H1 (cell line): Measurements from ENCODE around the gene PITPNC1. TPM values are rescaled to one million over a fixed set of nuclear protein-coding genes. Genes with fewer than 3 reads are reported as not detected.

Experiments
- CTCF ChIA-PET: fragments of 300-600 bp; sonication (Branson Sonifier 250); formaldehyde crosslinking; loops from one replicate; lab custom pipeline; 2021; ENCODE audit not compliant: partially characterized antibody; lab: Charles Lee
- POLR2A ChIA-PET: fragments of 300-600 bp; sonication (Branson Sonifier 250); formaldehyde crosslinking; loops from one replicate; lab custom pipeline; 2021; ENCODE audit warnings: inconsistent platforms; ENCODE audit not compliant: partially characterized antibody; lab: Charles Lee
- DNase-seq, 2 experiments: peaks; one replicate each; pipeline versions ENCODE4 v3.0.0 to v3.0.0-alpha.2; 2010 to 2022; ENCODE audit warnings: low spot score in 2 of 2, low read depth in 1 of 2, mixed read lengths in 1 of 2
- FAIRE-seq: peaks from 2 replicates; lab custom pipeline; 2011; peaks lifted over from hg19 to GRCh38; lab: Jason Lieb, UNC
- H2AFZ ChIP-seq: 2 replicates; pipeline ENCODE4 v1.8.1; 2012; ENCODE audit warnings: low read length, inconsistent platforms
- H2AK5ac ChIP-seq: 2 replicates; pipeline ENCODE4 v1.6.1; 2013; ENCODE audit warnings: low read depth, low read length
- H2BK120ac ChIP-seq: replicated peaks from 2 replicates; pipeline ENCODE3; 2013; ENCODE audit warnings: low read depth, low read length, inconsistent platforms
- H2BK12ac ChIP-seq: 2 replicates; pipeline ENCODE4 v1.6.1; 2013; ENCODE audit warnings: low read depth, low read length
- H2BK15ac ChIP-seq: 2 replicates; pipeline ENCODE4 v1.6.1; 2013; ENCODE audit warnings: low read length
- H2BK20ac ChIP-seq: 2 replicates; pipeline ENCODE4 v1.6.1; 2013; ENCODE audit warnings: low read length
- H2BK5ac ChIP-seq: 2 replicates; pipeline ENCODE4 v1.6.1; 2013; ENCODE audit warnings: low read depth, low read length
- H3K14ac ChIP-seq: 2 replicates; pipeline ENCODE4 v1.6.1; 2013; ENCODE audit warnings: inconsistent platforms; ENCODE audit not compliant: insufficient read length
- H3K18ac ChIP-seq: 2 replicates; pipeline ENCODE4 v1.6.1; 2013; ENCODE audit warnings: low read length; ENCODE audit errors: extremely low read depth
- H3K23ac ChIP-seq: 2 replicates; pipeline ENCODE4 v1.6.1; 2013; ENCODE audit warnings: inconsistent platforms; ENCODE audit not compliant: insufficient read length
- H3K23me2 ChIP-seq: 2 replicates; pipeline ENCODE4 v1.6.1; 2013; ENCODE audit warnings: low read depth, low read length
- H3K27ac ChIP-seq: 2 replicates; pipeline ENCODE4 v1.6.1; 2011; ENCODE audit warnings: low read depth, low read length, inconsistent platforms
- H3K27me3 ChIP-seq, 4 experiments: replicated peaks in 1 of 4; 1 replicate in 1 of 4; 2 replicates in 3 of 4; pipeline versions ENCODE4 v1.6.1 to v1.8.1; 2011 to 2013; ENCODE audit warnings: low read length in 3 of 4, mild to moderate bottlenecking in 3 of 4, inconsistent platforms in 2 of 4, mixed read lengths in 2 of 4, moderate library complexity in 1 of 4; ENCODE audit not compliant: control insufficient read depth in 3 of 4, insufficient read depth in 3 of 4; ENCODE audit errors: extremely low read depth in 1 of 4
- H3K36me3 ChIP-seq, 4 experiments: 2 replicates each; pipeline versions ENCODE4 v1.6.1 to v1.8.1; 2011 to 2013; ENCODE audit warnings: mild to moderate bottlenecking in 4 of 4, low read length in 3 of 4, moderate library complexity in 2 of 4, control low read depth in 1 of 4, inconsistent platforms in 1 of 4; ENCODE audit not compliant: insufficient read depth in 4 of 4, control insufficient read depth in 2 of 4
- H3K4ac ChIP-seq: replicated peaks from 2 replicates; pipeline ENCODE3; 2013; ENCODE audit warnings: low read length, low read depth, mixed read lengths, inconsistent platforms; ENCODE audit not compliant: insufficient read length
- H3K4me1 ChIP-seq, 4 experiments: replicated peaks in 1 of 4; 1 replicate in 1 of 4; 2 replicates in 3 of 4; pipeline versions ENCODE4 v1.6.1 to v1.8.1; 2011 to 2013; ENCODE audit warnings: low read length in 3 of 4, inconsistent platforms in 2 of 4, mixed read lengths in 1 of 4; ENCODE audit not compliant: insufficient read depth in 4 of 4, control insufficient read depth in 3 of 4
- H3K4me2 ChIP-seq, 2 experiments: 2 replicates each; pipeline versions ENCODE4 v1.6.1 to v1.8.1; 2011 to 2013; ENCODE audit warnings: low read depth in 2 of 2, low read length in 2 of 2, control low read depth in 1 of 2, inconsistent platforms in 1 of 2, mild to moderate bottlenecking in 1 of 2; ENCODE audit not compliant: insufficient read depth in 1 of 2
- H3K4me3 ChIP-seq, 4 experiments: fragments of 200-600, 300-600 bp in 1 of 4; sonication (generic), shearing (Covaris generic), sonication (Bioruptor Twin) in 1 of 4; 2 replicates each; pipeline versions ENCODE4 v1.5.1 to v1.8.1; 2011 to 2016; ENCODE audit warnings: low read length in 4 of 4, low read depth in 3 of 4, control low read depth in 2 of 4, inconsistent platforms in 2 of 4, mild to moderate bottlenecking in 2 of 4, mixed read lengths in 1 of 4, moderate library complexity in 1 of 4; ENCODE audit not compliant: insufficient read depth in 2 of 4; ENCODE audit errors: extremely low read depth in 1 of 4
- H3K56ac ChIP-seq: replicated peaks from 2 replicates; pipeline ENCODE3; 2013; ENCODE audit warnings: low read depth, mild to moderate bottlenecking, mixed read lengths, low read length, inconsistent platforms; ENCODE audit not compliant: insufficient read length
- H3K79me1 ChIP-seq: 2 replicates; pipeline ENCODE4 v1.6.1; 2013; ENCODE audit warnings: low read depth, low read length, control low read depth
- H3K79me2 ChIP-seq, 2 experiments: 2 replicates each; pipeline versions ENCODE4 v1.6.1 to v1.8.1; 2012 to 2013; ENCODE audit warnings: low read length in 2 of 2, mild to moderate bottlenecking in 2 of 2, inconsistent platforms in 1 of 2; ENCODE audit not compliant: insufficient read depth in 2 of 2, control insufficient read depth in 1 of 2
- H3K9ac ChIP-seq, 4 experiments: replicated peaks in 1 of 4; 1 replicate in 1 of 4; 2 replicates in 3 of 4; pipeline versions ENCODE4 v1.6.1 to v1.8.1; 2011 to 2013; ENCODE audit warnings: low read depth in 3 of 4, low read length in 3 of 4, control low read depth in 2 of 4, mild to moderate bottlenecking in 2 of 4, moderate library complexity in 2 of 4, inconsistent platforms in 1 of 4; ENCODE audit errors: extremely low read depth in 1 of 4
- H3K9me3 ChIP-seq, 2 experiments: 2 replicates each; pipeline versions ENCODE4 v1.6.1 to v1.8.1; 2012 to 2013; ENCODE audit warnings: mild to moderate bottlenecking in 2 of 2, moderate library complexity in 2 of 2, control low read depth in 1 of 2, inconsistent platforms in 1 of 2, low read depth in 1 of 2, low read length in 1 of 2, mixed read lengths in 1 of 2; ENCODE audit not compliant: insufficient read depth in 2 of 2
- H4K20me1 ChIP-seq, 2 experiments: replicated peaks in 1 of 2; 2 replicates each; pipeline versions ENCODE3 to v1.8.1; 2011 to 2013; ENCODE audit warnings: inconsistent platforms in 2 of 2, low read length in 2 of 2, mild to moderate bottlenecking in 1 of 2; ENCODE audit not compliant: insufficient read depth in 2 of 2, control insufficient read depth in 1 of 2
- H4K5ac ChIP-seq: 2 replicates; pipeline ENCODE4 v1.6.1; 2013; ENCODE audit warnings: low read length, low read depth, mixed read lengths, inconsistent platforms; ENCODE audit not compliant: insufficient read length
- H4K8ac ChIP-seq: 2 replicates; pipeline ENCODE4 v1.8.0; 2013; ENCODE audit warnings: mild to moderate bottlenecking, moderate library complexity, low read length, inconsistent platforms; ENCODE audit not compliant: insufficient read depth; ENCODE audit errors: extremely low read depth
- H4K91ac ChIP-seq: replicated peaks from 2 replicates; pipeline ENCODE3; 2013; ENCODE audit warnings: low read length, mixed read lengths, inconsistent platforms; ENCODE audit not compliant: insufficient read length
- CEBPB ChIP-seq: IDR thresholded peaks from 2 replicates; pipeline ENCODE4 v1.6.1; 2012; ENCODE audit warnings: low read depth, low read length
- EGR1 ChIP-seq: IDR thresholded peaks from 2 replicates; pipeline ENCODE4 v1.6.1; 2011; ENCODE audit warnings: low read depth, low read length, borderline replicate concordance
- FOSL1 ChIP-seq: IDR thresholded peaks from 2 replicates; pipeline ENCODE4 v1.6.1; 2011; ENCODE audit warnings: mild to moderate bottlenecking, low read depth, low read length, moderate library complexity; ENCODE audit not compliant: insufficient read depth
- GABPA ChIP-seq: IDR thresholded peaks from 2 replicates; pipeline ENCODE4 v1.6.1; 2011; ENCODE audit warnings: mild to moderate bottlenecking, low read length, moderate library complexity, borderline replicate concordance; ENCODE audit not compliant: insufficient read depth
- KDM1A ChIP-seq: fragments of 200-600, 300-600 bp; sonication (generic); IDR thresholded peaks from 2 replicates; pipeline ENCODE4 v1.7.1; 2016; ENCODE audit warnings: mild to moderate bottlenecking, low read length, borderline replicate concordance
- SAP30 ChIP-seq: fragments of 300-600 bp; sonication (generic); IDR thresholded peaks from 2 replicates; pipeline ENCODE4 v1.7.1; 2012; ENCODE audit warnings: low read length, moderate library complexity, mild to moderate bottlenecking, inconsistent platforms; ENCODE audit not compliant: insufficient read depth, insufficient replicate concordance
- SRF ChIP-seq: IDR thresholded peaks from 2 replicates; pipeline ENCODE4 v1.6.1; 2011; ENCODE audit warnings: mild to moderate bottlenecking, low read depth, low read length, moderate library complexity
- TAF7 ChIP-seq: optimal IDR thresholded peaks from 2 replicates; pipeline ENCODE3; 2011; ENCODE audit warnings: low read depth, mild to moderate bottlenecking, inconsistent platforms, low read length, moderate library complexity, borderline replicate concordance
- WGBS, 2 experiments: shearing (Covaris generic) in 1 of 2; methylation state at CpG; one replicate each; pipeline versions ENCODE4 v1.1.6 to v1.1.7; 2013 to 2015; ENCODE audit warnings: low lambda C conversion rate in 2 of 2, mixed read lengths in 2 of 2, inconsistent platforms in 1 of 2, low coverage in 1 of 2, missing lambda C conversion rate in 1 of 2; ENCODE audit not compliant: insufficient replicate concordance in 2 of 2, insufficient coverage in 1 of 2, insufficient read length in 1 of 2; ENCODE audit errors: extremely low coverage in 1 of 2, missing lambda C conversion rate in 1 of 2; 5-methylcytosine and 5-hydroxymethylcytosine counted together
- polyA plus RNA-seq, 7 experiments: library from polyadenylated mRNA; depleted of rRNA in 3 of 7; stranded (reverse) in 5 of 7; unstranded in 2 of 7; fragments of >200 nt in 5 of 7; fragments of 200-250 nt in 2 of 7; gene quantifications; 1 replicate in 5 of 7; 2 replicates in 1 of 7; 4 replicates in 1 of 7; pipeline versions ENCODE4 v1.2.1 to v1.2.3, GENCODE V29; 2011 to 2013; ENCODE audit warnings: missing spikeins in 2 of 7, mixed read lengths in 2 of 7
- total RNA-seq: library from RNA; stranded (reverse); fragmentation: NEBNext Ultra II Directional; extraction: Animal tissue kit (Norgen Biotek cat#: 25700); gene quantifications from 2 replicates; pipeline ENCODE4 v1.2.1, GENCODE V29; 2021
- TF ChIP-seq, protein P1 (sequence below), 3 experiments: IDR thresholded peaks; 1 replicate in 2 of 3; 2 replicates in 1 of 3; pipeline versions ENCODE4 v1.5.1 to v1.6.1; 2011; ENCODE audit warnings: low read length in 3 of 3, mild to moderate bottlenecking in 3 of 3, inconsistent platforms in 2 of 3, low read depth in 1 of 3, moderate library complexity in 1 of 3; ENCODE audit not compliant: insufficient read depth in 1 of 3; ENCODE audit errors: control extremely low read depth in 1 of 3
- TF ChIP-seq, protein P2 (sequence below): IDR thresholded peaks from 2 replicates; pipeline ENCODE4 v1.6.1; 2012; ENCODE audit warnings: inconsistent platforms

PITPNC1 gene
- total and polyA plus RNA-seq, 2 of the 8 experiments (the other 6 are each of a cell fraction or from before 2014, with no cell fraction given), result 17.6 to 54.7 TPM

DNA sequence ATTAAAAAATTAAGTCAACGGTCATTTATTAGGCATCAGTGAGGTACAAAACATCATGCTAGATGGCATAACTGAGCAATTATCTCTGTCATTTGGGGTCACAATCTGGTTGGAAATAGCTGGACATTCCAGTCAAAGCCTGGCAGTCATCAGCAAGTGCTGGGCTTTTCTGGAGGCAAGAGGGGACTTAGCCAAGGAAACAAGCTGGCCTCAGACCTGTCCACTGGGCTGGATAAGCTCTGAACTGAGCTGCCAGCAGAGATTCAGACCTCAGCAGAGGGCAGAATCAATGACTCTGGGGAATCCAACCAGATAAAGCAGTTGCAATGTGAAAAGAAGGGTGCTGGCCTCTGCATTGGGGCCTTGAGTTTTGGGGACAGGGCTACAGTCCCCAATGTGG, 178.8 kb downstream of the PITPNC1 start:
- Histone ChIP-seq H3K79me2 (no peaks in the 10 kb centered on the region), H3K4me1 (no peaks in the 10 kb centered on the region), H3K36me3 (no peaks in the 10 kb centered on the region), H3K9me3 (no peaks in the 10 kb centered on the region), H4K91ac (no peak overlapping the region), H3K27ac (no peak overlapping the region), H4K8ac (no peak overlapping the region), H4K20me1 (no peaks in the 10 kb centered on the region), H4K5ac (no peak overlapping the region), H3K9ac (no peak overlapping the region), H3K56ac (no peak overlapping the region), H3K18ac (no peak overlapping the region), H2AK5ac (no peak overlapping the region), H3K14ac (no peak overlapping the region), H2AFZ (no peak overlapping the region), H3K4ac (no peak overlapping the region), H2BK15ac (no peak overlapping the region), H2BK12ac (no peak overlapping the region), H3K79me1 (no peaks in the 10 kb centered on the region), H2BK5ac (no peak overlapping the region), H3K23me2 (no peaks in the 10 kb centered on the region), H3K4me3 (no peak overlapping the region), H3K4me2 (no peak overlapping the region), H3K23ac (no peak overlapping the region), H2BK20ac (no peak overlapping the region), H2BK120ac (no peak overlapping the region), H3K27me3 (no peaks in the 10 kb centered on the region)
- ChIA-PET POLR2A (interaction anchor here (1.4 kb wide), 1 partner anchor 11 kb away, joined by 3 read pairs; no protein-coding TSS in a partner anchor), CTCF (interaction anchor here (0.6 to 1.3 kb wide), 3 partner anchors 43 to 179 kb away, joined by 3 to 5 read pairs (median 3); no protein-coding TSS in a partner anchor)
- no peak for DNase-seq
- 93% methylated on average over 1 of the region's 1 CpG; no CpG with 5 or more reads in 1 of the 2 experiments for WGBS, 2 experiments
- FAIRE-seq, result no peak
- TF ChIP-seq TAF7 (no peak), CEBPB (no peak), FOSL1 (no peak), KDM1A (no peak), GABPA (no peak), EGR1 (no peak), SRF (no peak), SAP30 (no peak)
- TF ChIP-seq, protein P1, sequence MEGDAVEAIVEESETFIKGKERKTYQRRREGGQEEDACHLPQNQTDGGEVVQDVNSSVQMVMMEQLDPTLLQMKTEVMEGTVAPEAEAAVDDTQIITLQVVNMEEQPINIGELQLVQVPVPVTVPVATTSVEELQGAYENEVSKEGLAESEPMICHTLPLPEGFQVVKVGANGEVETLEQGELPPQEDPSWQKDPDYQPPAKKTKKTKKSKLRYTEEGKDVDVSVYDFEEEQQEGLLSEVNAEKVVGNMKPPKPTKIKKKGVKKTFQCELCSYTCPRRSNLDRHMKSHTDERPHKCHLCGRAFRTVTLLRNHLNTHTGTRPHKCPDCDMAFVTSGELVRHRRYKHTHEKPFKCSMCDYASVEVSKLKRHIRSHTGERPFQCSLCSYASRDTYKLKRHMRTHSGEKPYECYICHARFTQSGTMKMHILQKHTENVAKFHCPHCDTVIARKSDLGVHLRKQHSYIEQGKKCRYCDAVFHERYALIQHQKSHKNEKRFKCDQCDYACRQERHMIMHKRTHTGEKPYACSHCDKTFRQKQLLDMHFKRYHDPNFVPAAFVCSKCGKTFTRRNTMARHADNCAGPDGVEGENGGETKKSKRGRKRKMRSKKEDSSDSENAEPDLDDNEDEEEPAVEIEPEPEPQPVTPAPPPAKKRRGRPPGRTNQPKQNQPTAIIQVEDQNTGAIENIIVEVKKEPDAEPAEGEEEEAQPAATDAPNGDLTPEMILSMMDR (IDR thresholded peaks at IDR 0.05; ENCODE audit: control extremely low read depth in 1 of 3, insufficient read depth in 1 of 3, low read depth in 1 of 3, low read length in 3 of 3), result no peak
- TF ChIP-seq, protein P2, sequence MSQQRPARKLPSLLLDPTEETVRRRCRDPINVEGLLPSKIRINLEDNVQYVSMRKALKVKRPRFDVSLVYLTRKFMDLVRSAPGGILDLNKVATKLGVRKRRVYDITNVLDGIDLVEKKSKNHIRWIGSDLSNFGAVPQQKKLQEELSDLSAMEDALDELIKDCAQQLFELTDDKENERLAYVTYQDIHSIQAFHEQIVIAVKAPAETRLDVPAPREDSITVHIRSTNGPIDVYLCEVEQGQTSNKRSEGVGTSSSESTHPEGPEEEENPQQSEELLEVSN, result no peak
